SK-N-SH (cell line): ENCODE results near the gene ABCB9. TPM values are rescaled to one million over a fixed set of nuclear protein-coding genes. Genes with fewer than 3 reads are reported as not detected.

ENCODE experiments used
- CTCF ChIA-PET: fragments of 300-600, 350-600 bp; formaldehyde crosslinking; extraction: SDS; loops from one replicate; lab custom pipeline; 2021; lab: Yijun Ruan, JAX
- POLR2A ChIA-PET: fragments of 350-600 bp; sonication (Branson Sonifier 250); formaldehyde crosslinking; extraction: SDS; loops from one replicate; lab custom pipeline; 2020; ENCODE audit warnings: antibody characterized with exemption, inconsistent platforms; lab: Yijun Ruan, JAX
- DNase-seq: peaks from one replicate; pipeline ENCODE4 v3.0.0; 2012
- H2AFZ ChIP-seq: fragments of 200-600 bp; sonication (generic); 2 replicates; pipeline ENCODE4 v1.8.1; 2016; ENCODE audit warnings: antibody characterized with exemption, mild to moderate bottlenecking, low read depth
- H3F3A ChIP-seq: fragments of 200-600 bp; sonication (generic); replicated peaks from 2 replicates; pipeline ENCODE3; 2016; ENCODE audit warnings: antibody characterized with exemption, mild to moderate bottlenecking; ENCODE audit not compliant: insufficient read depth
- H3K27ac ChIP-seq, 2 experiments: fragments of 200-500 bp in 1 of 2; fragments of 200-600 bp in 1 of 2; sonication (Bioruptor generic) in 1 of 2; sonication (generic), shearing (Covaris generic) in 1 of 2; 2 replicates each; pipeline versions ENCODE4 v1.5.1 to v1.6.1; 2014 to 2016; ENCODE audit warnings: low read depth in 2 of 2, inconsistent platforms in 1 of 2, low read length in 1 of 2, mild to moderate bottlenecking in 1 of 2, mixed read lengths in 1 of 2
- H3K27me3 ChIP-seq: fragments of 200-600 bp; sonication (generic), shearing (Covaris generic); 2 replicates; pipeline ENCODE4 v1.6.1; 2016; ENCODE audit warnings: mixed run types; ENCODE audit not compliant: insufficient read depth
- H3K36me3 ChIP-seq, 2 experiments: fragments of 200-500 bp in 1 of 2; fragments of 200-600 bp in 1 of 2; sonication (Bioruptor generic) in 1 of 2; sonication (generic) in 1 of 2; replicated peaks in 1 of 2; 2 replicates each; pipeline versions ENCODE3 to v1.5.1; 2014 to 2016; ENCODE audit warnings: low read length in 1 of 2, mild to moderate bottlenecking in 1 of 2; ENCODE audit not compliant: insufficient read depth in 2 of 2, control insufficient read depth in 1 of 2
- H3K4me1 ChIP-seq, 2 experiments: fragments of 200-500 bp in 1 of 2; fragments of 200-600 bp in 1 of 2; sonication (Bioruptor generic) in 1 of 2; sonication (generic), shearing (Covaris generic) in 1 of 2; 2 replicates each; pipeline versions ENCODE4 v1.5.1 to v1.6.1; 2014 to 2016; ENCODE audit warnings: low read depth in 1 of 2, low read length in 1 of 2, mixed run types in 1 of 2; ENCODE audit not compliant: insufficient read depth in 2 of 2, control insufficient read depth in 1 of 2
- H3K4me2 ChIP-seq: fragments of 200-600 bp; sonication (generic), shearing (Covaris generic); 2 replicates; pipeline ENCODE4 v1.6.1; 2017; ENCODE audit warnings: mixed run types
- H3K4me3 ChIP-seq, 2 experiments: fragments of 200-500 bp in 1 of 2; fragments of 200-600 bp in 1 of 2; sonication (Bioruptor generic) in 1 of 2; sonication (generic), shearing (Covaris generic) in 1 of 2; 2 replicates each; pipeline versions ENCODE4 v1.5.1 to v1.8.1; 2014 to 2016; ENCODE audit warnings: low read depth in 2 of 2, inconsistent platforms in 1 of 2, low read length in 1 of 2, mild to moderate bottlenecking in 1 of 2, mixed read lengths in 1 of 2, moderate library complexity in 1 of 2
- H3K79me2 ChIP-seq: fragments of 200-600 bp; sonication (generic); 2 replicates; pipeline ENCODE4 v1.8.1; 2017; ENCODE audit warnings: mild to moderate bottlenecking; ENCODE audit not compliant: insufficient read depth
- H3K9ac ChIP-seq: fragments of 200-600 bp; sonication (generic); 2 replicates; pipeline ENCODE4 v1.6.1; 2017; ENCODE audit warnings: mixed run types
- H3K9me2 ChIP-seq: fragments of 200-600 bp; sonication (generic); 2 replicates; pipeline ENCODE4 v1.6.1; 2017; ENCODE audit warnings: mixed run types
- H3K9me3 ChIP-seq: fragments of 200-600 bp; sonication (generic); 2 replicates; pipeline ENCODE4 v1.6.1; 2017; ENCODE audit warnings: mixed run types, mild to moderate bottlenecking, moderate library complexity
- H4K20me1 ChIP-seq: fragments of 200-600 bp; sonication (generic); 2 replicates; pipeline ENCODE4 v1.6.1; 2017; ENCODE audit warnings: mild to moderate bottlenecking, mixed run types; ENCODE audit not compliant: insufficient read depth
- CHD2 ChIP-seq: fragments of 150-350 bp; IDR thresholded peaks from 2 replicates; pipeline ENCODE4 v1.6.1; 2018; ENCODE audit warnings: low read length; ENCODE audit not compliant: partially characterized antibody
- ELF1 ChIP-seq: IDR thresholded peaks from 2 replicates; pipeline ENCODE4 v1.4.0; 2012
- EZH2phosphoT487 ChIP-seq: fragments of 200-600 bp; sonication (generic); IDR thresholded peaks from 2 replicates; pipeline ENCODE4 v1.6.1; 2017; ENCODE audit warnings: low read depth, mixed run types, mild to moderate bottlenecking, antibody characterized with exemption, moderate library complexity, borderline replicate concordance
- FOSL2 ChIP-seq: IDR thresholded peaks from 2 replicates; pipeline ENCODE4 v1.4.0; 2012; ENCODE audit warnings: low read depth, mild to moderate bottlenecking, moderate library complexity, borderline replicate concordance
- FOXJ3 ChIP-seq: sonication (generic); formaldehyde crosslinking; IDR thresholded peaks from 2 replicates; pipeline ENCODE4 v1.5.1; 2020; ENCODE audit warnings: mild to moderate bottlenecking, missing genetic modification reagents
- GABPA ChIP-seq: IDR thresholded peaks from 2 replicates; pipeline ENCODE4 v1.4.0; 2012; ENCODE audit warnings: low read depth, mild to moderate bottlenecking
- GATA2 ChIP-seq: sonication (generic); formaldehyde crosslinking; IDR thresholded peaks from 2 replicates; pipeline ENCODE4 v1.5.0; 2020; ENCODE audit warnings: mild to moderate bottlenecking, missing genetic modification reagents
- MEF2A ChIP-seq: IDR thresholded peaks from 2 replicates; pipeline ENCODE4 v1.4.0; 2012; ENCODE audit warnings: low read depth, borderline replicate concordance
- NFIC ChIP-seq: IDR thresholded peaks from 2 replicates; pipeline ENCODE4 v1.4.0; 2012; ENCODE audit warnings: borderline replicate concordance
- RAD21 ChIP-seq: IDR thresholded peaks from 2 replicates; pipeline ENCODE4 v1.6.1; 2012; ENCODE audit warnings: mild to moderate bottlenecking, low read length
- RCOR1 ChIP-seq: fragments of 150-350 bp; IDR thresholded peaks from 2 replicates; pipeline ENCODE4 v1.6.1; 2017; ENCODE audit warnings: antibody characterized with exemption, low read length
- TAF1 ChIP-seq: IDR thresholded peaks from 2 replicates; pipeline ENCODE4 v1.6.1; 2012; ENCODE audit warnings: low read depth, mild to moderate bottlenecking, low read length, moderate library complexity, borderline replicate concordance
- TEAD4 ChIP-seq: IDR thresholded peaks from 2 replicates; pipeline ENCODE4 v1.4.0; 2012; ENCODE audit warnings: mild to moderate bottlenecking, borderline replicate concordance; ENCODE audit not compliant: insufficient read depth
- YY1 ChIP-seq: IDR thresholded peaks from 2 replicates; pipeline ENCODE4 v1.4.0; 2012; ENCODE audit warnings: low read depth, mild to moderate bottlenecking
- WGBS: methylation state at CpG from one replicate; pipeline ENCODE4 v1.1.6; 2017; ENCODE audit warnings: low lambda C conversion rate; 5-methylcytosine and 5-hydroxymethylcytosine counted together
- polyA plus RNA-seq, 3 experiments: library from polyadenylated mRNA; depleted of rRNA; stranded (reverse); fragments of >200 nt; gene quantifications; 2 replicates each; pipeline ENCODE4 v1.2.3, GENCODE V29; 2012
- TF ChIP-seq, protein P1 (sequence below): fragments of 200-600 bp; sonication (generic); IDR thresholded peaks from 2 replicates; pipeline ENCODE4 v1.6.1; 2017; ENCODE audit warnings: antibody characterized with exemption, mild to moderate bottlenecking, moderate library complexity
- TF ChIP-seq, protein P2 (sequence below): IDR thresholded peaks from 2 replicates; pipeline ENCODE4 v1.4.0; 2012; ENCODE audit warnings: low read depth
- TF ChIP-seq, protein P3 (sequence below): fragments of 150-350 bp; IDR thresholded peaks from 2 replicates; pipeline ENCODE4 v1.6.1; 2017; ENCODE audit warnings: antibody characterized with exemption, low read length, low read depth, borderline replicate concordance
- TF ChIP-seq, protein P4 (sequence below): IDR thresholded peaks from 2 replicates; pipeline ENCODE4 v1.6.1; 2012; ENCODE audit warnings: mild to moderate bottlenecking, low read depth, low read length, moderate library complexity
- TF ChIP-seq, protein P5 (sequence below): fragments of 150-350 bp; IDR thresholded peaks from 2 replicates; pipeline ENCODE4 v1.6.1; 2016; ENCODE audit warnings: mild to moderate bottlenecking, low read depth, low read length

ABCB9 gene
- polyA plus RNA-seq, 1 of the 3 experiments (the other 2 are of a cell fraction), result 6.2 TPM

DNA sequence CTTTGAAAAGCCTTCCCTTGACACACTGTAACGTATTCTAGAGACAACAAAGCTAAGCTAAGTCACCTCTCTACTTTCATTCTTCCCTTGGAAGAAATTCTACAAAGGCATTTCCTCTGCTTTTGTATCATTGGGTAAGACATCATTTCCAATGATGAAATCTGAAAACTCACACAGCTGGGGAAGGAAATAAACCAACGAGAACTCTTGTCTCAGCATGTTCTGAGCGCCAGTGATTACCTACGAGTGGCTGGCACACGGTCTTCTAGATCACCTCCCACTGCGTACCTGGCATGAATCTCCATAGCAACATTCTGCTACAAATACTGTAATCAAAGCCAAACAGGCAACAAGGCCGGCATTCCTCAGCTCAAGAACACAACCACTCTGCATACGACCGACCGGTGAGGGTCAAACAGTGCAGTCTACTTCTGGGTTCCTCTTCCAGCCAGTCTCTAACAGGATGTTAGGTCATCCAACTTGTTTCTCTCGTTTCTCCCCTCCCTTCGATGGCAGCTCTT is 78.0 kb downstream of the ABCB9 start:
- H3K27ac ChIP-seq, result peak overlapping the region in 1 of 2 experiments; percentile 44; a peak in 2 of 4 replicates
- no peak overlapping the region for H3K4me3 ChIP-seq
- no peaks in the 10 kb centered on the region for H3K9me2 ChIP-seq
- ChIA-PET POLR2A (no interaction called here), CTCF (interaction anchor here (0.8 to 1.8 kb wide), 6 partner anchors 8 to 26 kb away, joined by 3 to 5 read pairs (median 4); no protein-coding TSS in a partner anchor)
- peaks cover 73% of the 10 kb centered on the region for H4K20me1 ChIP-seq
- no peak overlapping the region for H3K9ac ChIP-seq
- no peaks in the 10 kb centered on the region for H3K36me3 ChIP-seq
- DNase-seq, result no peak
- TF ChIP-seq GABPA, result no peak
- TF ChIP-seq, protein P1, sequence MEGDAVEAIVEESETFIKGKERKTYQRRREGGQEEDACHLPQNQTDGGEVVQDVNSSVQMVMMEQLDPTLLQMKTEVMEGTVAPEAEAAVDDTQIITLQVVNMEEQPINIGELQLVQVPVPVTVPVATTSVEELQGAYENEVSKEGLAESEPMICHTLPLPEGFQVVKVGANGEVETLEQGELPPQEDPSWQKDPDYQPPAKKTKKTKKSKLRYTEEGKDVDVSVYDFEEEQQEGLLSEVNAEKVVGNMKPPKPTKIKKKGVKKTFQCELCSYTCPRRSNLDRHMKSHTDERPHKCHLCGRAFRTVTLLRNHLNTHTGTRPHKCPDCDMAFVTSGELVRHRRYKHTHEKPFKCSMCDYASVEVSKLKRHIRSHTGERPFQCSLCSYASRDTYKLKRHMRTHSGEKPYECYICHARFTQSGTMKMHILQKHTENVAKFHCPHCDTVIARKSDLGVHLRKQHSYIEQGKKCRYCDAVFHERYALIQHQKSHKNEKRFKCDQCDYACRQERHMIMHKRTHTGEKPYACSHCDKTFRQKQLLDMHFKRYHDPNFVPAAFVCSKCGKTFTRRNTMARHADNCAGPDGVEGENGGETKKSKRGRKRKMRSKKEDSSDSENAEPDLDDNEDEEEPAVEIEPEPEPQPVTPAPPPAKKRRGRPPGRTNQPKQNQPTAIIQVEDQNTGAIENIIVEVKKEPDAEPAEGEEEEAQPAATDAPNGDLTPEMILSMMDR, result no peak
- no peak for TF ChIP-seq RAD21
- no peak for TF ChIP-seq NFIC
- TF ChIP-seq, protein P2, sequence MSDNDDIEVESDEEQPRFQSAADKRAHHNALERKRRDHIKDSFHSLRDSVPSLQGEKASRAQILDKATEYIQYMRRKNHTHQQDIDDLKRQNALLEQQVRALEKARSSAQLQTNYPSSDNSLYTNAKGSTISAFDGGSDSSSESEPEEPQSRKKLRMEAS, result no peak
- TF ChIP-seq YY1, result no peak
- TF ChIP-seq EZH2phosphoT487, result no peak
- no peak for TF ChIP-seq FOXJ3 (CRISPR knock-in tag)
- no peak for TF ChIP-seq TEAD4
- TF ChIP-seq FOSL2, result no peak
- no peak for TF ChIP-seq CHD2
- no peak for TF ChIP-seq ELF1
- TF ChIP-seq, protein P3, sequence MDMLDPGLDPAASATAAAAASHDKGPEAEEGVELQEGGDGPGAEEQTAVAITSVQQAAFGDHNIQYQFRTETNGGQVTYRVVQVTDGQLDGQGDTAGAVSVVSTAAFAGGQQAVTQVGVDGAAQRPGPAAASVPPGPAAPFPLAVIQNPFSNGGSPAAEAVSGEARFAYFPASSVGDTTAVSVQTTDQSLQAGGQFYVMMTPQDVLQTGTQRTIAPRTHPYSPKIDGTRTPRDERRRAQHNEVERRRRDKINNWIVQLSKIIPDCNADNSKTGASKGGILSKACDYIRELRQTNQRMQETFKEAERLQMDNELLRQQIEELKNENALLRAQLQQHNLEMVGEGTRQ, result no peak
- TF ChIP-seq MEF2A, result no peak
- H3K79me2 ChIP-seq, result peaks cover 99% of the 10 kb centered on the region
- peaks cover 21% of the 10 kb centered on the region for H3F3A ChIP-seq
- H3K27me3 ChIP-seq, result no peaks in the 10 kb centered on the region
- peak overlapping the region; percentile 20 for H3K4me2 ChIP-seq
- WGBS, result 85% methylated on average over 12 of the region's 12 CpGs
- peaks cover 5 to 39% of the 10 kb centered on the region in 2 experiments; a peak in 3 of 4 replicates for H3K4me1 ChIP-seq
- no peak overlapping the region for H2AFZ ChIP-seq
- no peaks in the 10 kb centered on the region for H3K9me3 ChIP-seq

DNA sequence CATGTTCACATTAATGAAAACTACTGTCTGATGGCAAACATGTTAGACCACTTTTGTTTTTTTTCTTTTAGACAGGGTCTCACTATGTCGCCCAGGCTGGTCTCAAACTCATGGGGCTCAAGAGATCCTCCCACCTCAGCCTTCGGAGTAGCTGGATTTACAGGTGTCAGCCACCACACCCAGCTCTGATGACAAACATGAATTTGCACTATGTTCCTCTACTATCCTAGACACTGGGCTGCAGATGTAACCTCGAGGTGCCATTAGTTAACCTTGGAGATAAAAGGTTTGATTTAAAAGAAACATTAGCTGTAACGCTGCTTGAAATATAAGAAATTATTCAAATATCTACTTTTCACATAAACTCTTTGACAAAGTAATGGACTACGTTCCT is 78.4 kb downstream of the ABCB9 start:
- CTCF ChIA-PET, result interaction anchor here (0.8 to 1.5 kb wide), 5 partner anchors 9 to 26 kb away, joined by 3 to 4 read pairs (median 3); no protein-coding TSS in a partner anchor
- Histone ChIP-seq H2AFZ (no peak overlapping the region), H3K27ac (peak overlapping the region in 1 of 2 experiments; percentile 44; a peak in 2 of 4 replicates), H3K36me3 (no peaks in the 10 kb centered on the region), H3K4me2 (peak overlapping the region; percentile 20), H3K9me3 (no peaks in the 10 kb centered on the region), H3K9ac (no peak overlapping the region), H3K27me3 (no peaks in the 10 kb centered on the region), H3K4me1 (peaks cover 2 to 39% of the 10 kb centered on the region in 2 experiments; a peak in 3 of 4 replicates), H3K9me2 (no peaks in the 10 kb centered on the region), H3K4me3 (no peak overlapping the region), H3F3A (peaks cover 21% of the 10 kb centered on the region), H4K20me1 (peaks cover 69% of the 10 kb centered on the region), H3K79me2 (peaks cover 99% of the 10 kb centered on the region)
- no peak for DNase-seq
- WGBS, result 97% methylated on average over 5 of the region's 5 CpGs
- POLR2A ChIA-PET, result no interaction called here
- TF ChIP-seq, protein P4, sequence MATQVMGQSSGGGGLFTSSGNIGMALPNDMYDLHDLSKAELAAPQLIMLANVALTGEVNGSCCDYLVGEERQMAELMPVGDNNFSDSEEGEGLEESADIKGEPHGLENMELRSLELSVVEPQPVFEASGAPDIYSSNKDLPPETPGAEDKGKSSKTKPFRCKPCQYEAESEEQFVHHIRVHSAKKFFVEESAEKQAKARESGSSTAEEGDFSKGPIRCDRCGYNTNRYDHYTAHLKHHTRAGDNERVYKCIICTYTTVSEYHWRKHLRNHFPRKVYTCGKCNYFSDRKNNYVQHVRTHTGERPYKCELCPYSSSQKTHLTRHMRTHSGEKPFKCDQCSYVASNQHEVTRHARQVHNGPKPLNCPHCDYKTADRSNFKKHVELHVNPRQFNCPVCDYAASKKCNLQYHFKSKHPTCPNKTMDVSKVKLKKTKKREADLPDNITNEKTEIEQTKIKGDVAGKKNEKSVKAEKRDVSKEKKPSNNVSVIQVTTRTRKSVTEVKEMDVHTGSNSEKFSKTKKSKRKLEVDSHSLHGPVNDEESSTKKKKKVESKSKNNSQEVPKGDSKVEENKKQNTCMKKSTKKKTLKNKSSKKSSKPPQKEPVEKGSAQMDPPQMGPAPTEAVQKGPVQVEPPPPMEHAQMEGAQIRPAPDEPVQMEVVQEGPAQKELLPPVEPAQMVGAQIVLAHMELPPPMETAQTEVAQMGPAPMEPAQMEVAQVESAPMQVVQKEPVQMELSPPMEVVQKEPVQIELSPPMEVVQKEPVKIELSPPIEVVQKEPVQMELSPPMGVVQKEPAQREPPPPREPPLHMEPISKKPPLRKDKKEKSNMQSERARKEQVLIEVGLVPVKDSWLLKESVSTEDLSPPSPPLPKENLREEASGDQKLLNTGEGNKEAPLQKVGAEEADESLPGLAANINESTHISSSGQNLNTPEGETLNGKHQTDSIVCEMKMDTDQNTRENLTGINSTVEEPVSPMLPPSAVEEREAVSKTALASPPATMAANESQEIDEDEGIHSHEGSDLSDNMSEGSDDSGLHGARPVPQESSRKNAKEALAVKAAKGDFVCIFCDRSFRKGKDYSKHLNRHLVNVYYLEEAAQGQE, result no peak
- TF ChIP-seq TAF1 (no peak), RAD21 (no peak), EZH2phosphoT487 (no peak), NFIC (no peak), FOXJ3 (CRISPR knock-in tag) (no peak), RCOR1 (no peak), ELF1 (no peak), GATA2 (CRISPR knock-in tag) (no peak)
- TF ChIP-seq, protein P5, sequence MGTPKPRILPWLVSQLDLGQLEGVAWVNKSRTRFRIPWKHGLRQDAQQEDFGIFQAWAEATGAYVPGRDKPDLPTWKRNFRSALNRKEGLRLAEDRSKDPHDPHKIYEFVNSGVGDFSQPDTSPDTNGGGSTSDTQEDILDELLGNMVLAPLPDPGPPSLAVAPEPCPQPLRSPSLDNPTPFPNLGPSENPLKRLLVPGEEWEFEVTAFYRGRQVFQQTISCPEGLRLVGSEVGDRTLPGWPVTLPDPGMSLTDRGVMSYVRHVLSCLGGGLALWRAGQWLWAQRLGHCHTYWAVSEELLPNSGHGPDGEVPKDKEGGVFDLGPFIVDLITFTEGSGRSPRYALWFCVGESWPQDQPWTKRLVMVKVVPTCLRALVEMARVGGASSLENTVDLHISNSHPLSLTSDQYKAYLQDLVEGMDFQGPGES, result no peak
- TF ChIP-seq, protein P2, result no peak
